Loucy (cell line): ENCODE results near the gene HLF.

Source experiments
- H2AFZ ChIP-seq: fragments of 200-600 bp; sonication (generic); 2 replicates; pipeline ENCODE4 v1.6.0; 2016; ENCODE audit warnings: antibody characterized with exemption, mild to moderate bottlenecking, low read length, moderate library complexity
- H3F3A ChIP-seq: fragments of 200-600 bp; 2 replicates; pipeline ENCODE4 v1.6.0; 2016; ENCODE audit warnings: antibody characterized with exemption, low read depth, mild to moderate bottlenecking
- H3K27me3 ChIP-seq: fragments of 200-600 bp; sonication (generic); 2 replicates; pipeline ENCODE4 v1.6.1; 2014; ENCODE audit warnings: low read length, mild to moderate bottlenecking; ENCODE audit not compliant: insufficient read depth, poor library complexity, severe bottlenecking
- H3K36me3 ChIP-seq: fragments of 200-600 bp; sonication (generic); 2 replicates; pipeline ENCODE4 v1.6.1; 2016; ENCODE audit warnings: low read length; ENCODE audit not compliant: insufficient read depth
- H3K4me1 ChIP-seq: fragments of 200-600 bp; sonication (generic); 2 replicates; pipeline ENCODE4 v1.5.1; 2014; ENCODE audit warnings: low read length, mild to moderate bottlenecking; ENCODE audit not compliant: insufficient read depth, poor library complexity, severe bottlenecking
- H3K4me2 ChIP-seq: fragments of 200-600 bp; sonication (generic); 2 replicates; pipeline ENCODE4 v1.6.0; 2014; ENCODE audit warnings: antibody characterized with exemption, low read length, low read depth, mild to moderate bottlenecking; ENCODE audit not compliant: poor library complexity, severe bottlenecking
- H3K4me3 ChIP-seq: fragments of 200-600 bp; sonication (generic); 2 replicates; pipeline ENCODE4 v1.5.1; 2014; ENCODE audit warnings: low read length, mild to moderate bottlenecking, mixed read lengths; ENCODE audit not compliant: poor library complexity, severe bottlenecking
- H3K79me2 ChIP-seq: fragments of 200-600 bp; sonication (generic); 2 replicates; pipeline ENCODE4 v1.6.1; 2014; ENCODE audit warnings: low read length; ENCODE audit not compliant: insufficient read depth
- H3K9ac ChIP-seq: fragments of 200-600 bp; sonication (generic); 2 replicates; pipeline ENCODE4 v1.6.0; 2014; ENCODE audit warnings: mild to moderate bottlenecking, low read depth, low read length, moderate library complexity; ENCODE audit not compliant: poor library complexity, severe bottlenecking
- H3K9me2 ChIP-seq: fragments of 200-600 bp; sonication (generic); replicated peaks from 2 replicates; pipeline ENCODE4 v1.6.1; 2016; ENCODE audit warnings: low read depth, low read length, mixed read lengths
- H3K9me3 ChIP-seq: fragments of 200-600 bp; sonication (generic); 2 replicates; pipeline ENCODE4 v1.6.1; 2014; ENCODE audit warnings: mild to moderate bottlenecking, antibody characterized with exemption, low read length, low read depth; ENCODE audit not compliant: insufficient read depth
- H4K20me1 ChIP-seq: fragments of 200-600 bp; sonication (generic); 2 replicates; pipeline ENCODE4 v1.6.0; 2014; ENCODE audit warnings: antibody characterized with exemption, low read length, mild to moderate bottlenecking; ENCODE audit not compliant: insufficient read depth, poor library complexity, severe bottlenecking
- EZH2phosphoT487 ChIP-seq: fragments of 200-600 bp; IDR thresholded peaks from 2 replicates; pipeline ENCODE4 v1.6.1; 2018; ENCODE audit warnings: antibody characterized with exemption, mild to moderate bottlenecking, moderate library complexity, borderline replicate concordance
- TF ChIP-seq, protein P1 (sequence below): fragments of 200-600 bp; sonication (generic); conservative IDR thresholded peaks from 2 replicates; pipeline ENCODE4 v1.5.1; 2014; ENCODE audit warnings: mild to moderate bottlenecking, antibody characterized with exemption, low read length

The HLF gene

DNA sequence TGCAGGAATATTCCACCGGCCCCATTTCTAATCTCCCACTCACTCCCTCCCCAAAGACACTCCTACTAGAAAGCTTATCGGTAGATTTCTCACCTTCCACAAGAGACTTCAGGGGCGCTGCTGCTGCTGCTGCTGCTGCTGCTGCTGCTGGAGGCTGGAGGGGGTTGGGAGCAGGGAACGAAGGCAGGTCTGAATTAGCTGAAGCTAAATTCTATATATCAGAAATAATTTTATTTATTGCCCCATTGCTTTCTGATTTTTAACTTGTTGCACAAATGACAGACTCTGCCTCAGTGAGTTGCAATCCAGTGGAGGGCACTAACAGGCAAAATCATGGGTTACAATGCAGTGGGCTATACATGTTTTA lies 25.8 kb upstream of the HLF start:
- Histone ChIP-seq H4K20me1 (no peaks in the 10 kb centered on the region), H3K4me2 (peak overlapping the region; percentile 78), H3K9me3 (no peaks in the 10 kb centered on the region), H3K27me3 (no peaks in the 10 kb centered on the region), H3K4me1 (peaks cover 17% of the 10 kb centered on the region), H3K9me2 (no peaks in the 10 kb centered on the region), H3K79me2 (no peaks in the 10 kb centered on the region), H3K4me3 (peak overlapping the region; percentile 72), H3K9ac (peak overlapping the region; percentile 53), H2AFZ (peak overlapping the region; percentile 89), H3F3A (no peaks in the 10 kb centered on the region), H3K36me3 (no peaks in the 10 kb centered on the region)
- TF ChIP-seq EZH2phosphoT487, result no peak
- TF ChIP-seq, protein P1, sequence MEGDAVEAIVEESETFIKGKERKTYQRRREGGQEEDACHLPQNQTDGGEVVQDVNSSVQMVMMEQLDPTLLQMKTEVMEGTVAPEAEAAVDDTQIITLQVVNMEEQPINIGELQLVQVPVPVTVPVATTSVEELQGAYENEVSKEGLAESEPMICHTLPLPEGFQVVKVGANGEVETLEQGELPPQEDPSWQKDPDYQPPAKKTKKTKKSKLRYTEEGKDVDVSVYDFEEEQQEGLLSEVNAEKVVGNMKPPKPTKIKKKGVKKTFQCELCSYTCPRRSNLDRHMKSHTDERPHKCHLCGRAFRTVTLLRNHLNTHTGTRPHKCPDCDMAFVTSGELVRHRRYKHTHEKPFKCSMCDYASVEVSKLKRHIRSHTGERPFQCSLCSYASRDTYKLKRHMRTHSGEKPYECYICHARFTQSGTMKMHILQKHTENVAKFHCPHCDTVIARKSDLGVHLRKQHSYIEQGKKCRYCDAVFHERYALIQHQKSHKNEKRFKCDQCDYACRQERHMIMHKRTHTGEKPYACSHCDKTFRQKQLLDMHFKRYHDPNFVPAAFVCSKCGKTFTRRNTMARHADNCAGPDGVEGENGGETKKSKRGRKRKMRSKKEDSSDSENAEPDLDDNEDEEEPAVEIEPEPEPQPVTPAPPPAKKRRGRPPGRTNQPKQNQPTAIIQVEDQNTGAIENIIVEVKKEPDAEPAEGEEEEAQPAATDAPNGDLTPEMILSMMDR, result peak; percentile 48

DNA sequence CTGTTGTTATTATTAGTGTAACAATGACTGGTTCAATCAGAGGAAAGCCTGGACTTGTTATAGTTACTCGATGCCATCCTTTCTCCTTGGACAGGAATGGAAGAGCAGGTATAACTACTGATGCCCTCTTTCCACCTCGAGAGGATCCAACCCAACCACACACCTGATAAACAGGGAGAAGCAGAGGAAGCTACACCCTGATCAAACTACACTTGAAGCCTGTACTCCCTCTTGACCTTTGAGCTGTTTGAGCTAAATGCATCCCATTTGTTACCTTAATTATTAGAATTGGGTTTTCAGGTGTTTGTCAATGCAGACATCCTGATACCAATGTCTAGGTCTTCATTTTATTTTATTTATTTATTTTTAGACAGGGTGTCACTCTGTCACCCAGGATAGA lies 23.7 kb upstream of the HLF start:
- H3K4me2 ChIP-seq, result no peak overlapping the region
- H3K79me2 ChIP-seq, result no peaks in the 10 kb centered on the region
- H3K36me3 ChIP-seq, result no peaks in the 10 kb centered on the region
- H3K4me1 ChIP-seq, result peaks cover 17% of the 10 kb centered on the region
- H3K4me3 ChIP-seq, result no peak overlapping the region
- H3K9ac ChIP-seq, result no peak overlapping the region
- no peak for TF ChIP-seq EZH2phosphoT487
- TF ChIP-seq, protein P1, result no peak
- H3K27me3 ChIP-seq, result no peaks in the 10 kb centered on the region
- H4K20me1 ChIP-seq, result no peaks in the 10 kb centered on the region
- no peak overlapping the region for H2AFZ ChIP-seq
- H3F3A ChIP-seq, result no peaks in the 10 kb centered on the region
- no peaks in the 10 kb centered on the region for H3K9me2 ChIP-seq
- H3K9me3 ChIP-seq, result no peaks in the 10 kb centered on the region

GRCh38 chr17:55242476-55242875 lies 22.3 kb upstream of the HLF start:
- Histone ChIP-seq H3K4me3 (no peak overlapping the region), H3K36me3 (no peaks in the 10 kb centered on the region), H3K9me2 (no peaks in the 10 kb centered on the region), H3K4me2 (no peak overlapping the region), H4K20me1 (no peaks in the 10 kb centered on the region), H3K27me3 (no peaks in the 10 kb centered on the region), H3K4me1 (peaks cover 12% of the 10 kb centered on the region), H2AFZ (no peak overlapping the region), H3F3A (no peaks in the 10 kb centered on the region), H3K79me2 (no peaks in the 10 kb centered on the region), H3K9me3 (no peaks in the 10 kb centered on the region), H3K9ac (no peak overlapping the region)
- no peak for TF ChIP-seq EZH2phosphoT487
- TF ChIP-seq, protein P1, result no peak
